WTC11 (cell line): ENCODE results near the gene BRD4. TPM values are rescaled to one million over a fixed set of nuclear protein-coding genes. Genes with fewer than 3 reads are reported as not detected.

ENCODE experiments used
- ATAC-seq: fragments of 200-7000 bp; cut with Tn5 transposase; 2 replicates; pipeline ENCODE4 v1.10.0; 2021; ENCODE audit warnings: mild to moderate bottlenecking, moderate library complexity
- CTCF ChIA-PET: fragments of 300-600 bp; sonication (Branson Sonifier 250); formaldehyde crosslinking; loops from one replicate; lab custom pipeline; 2021; ENCODE audit warnings: antibody characterized with exemption; lab: Charles Lee
- POLR2A ChIA-PET: fragments of 350-600 bp; sonication (Branson Sonifier 250); formaldehyde crosslinking; loops from one replicate; lab custom pipeline; 2021; ENCODE audit warnings: antibody characterized with exemption; lab: Charles Lee
- DNase-seq: peaks from one replicate; pipeline ENCODE4 v3.0.0; 2021; ENCODE audit warnings: low spot score
- H3K27ac Mint-ChIP-seq: 2 replicates; pipeline ENCODE4 v1.8.0; 2021; ENCODE audit warnings: mixed read lengths
- H3K27me3 Mint-ChIP-seq: 2 replicates; pipeline ENCODE4 v1.8.0; 2021; ENCODE audit warnings: low read depth, mild to moderate bottlenecking, moderate library complexity, mixed read lengths
- H3K36me3 Mint-ChIP-seq: 2 replicates; pipeline ENCODE4 v1.8.0; 2021; ENCODE audit warnings: mixed read lengths
- H3K4me1 Mint-ChIP-seq: 2 replicates; pipeline ENCODE4 v1.8.0; 2022; ENCODE audit warnings: mixed read lengths
- H3K4me3 Mint-ChIP-seq: 2 replicates; pipeline ENCODE4 v1.8.0; 2021; ENCODE audit warnings: mild to moderate bottlenecking, moderate library complexity, mixed read lengths
- H3K9me3 Mint-ChIP-seq: 2 replicates; pipeline ENCODE4 v1.8.0; 2021; ENCODE audit warnings: mixed read lengths
- AFF4 ChIP-seq: sonication (generic); formaldehyde crosslinking; IDR thresholded peaks from 2 replicates; pipeline ENCODE4 v1.8.1; 2023; ENCODE audit warnings: mild to moderate bottlenecking, missing genetic modification reagents, borderline replicate concordance
- ATF3 ChIP-seq: sonication (generic); formaldehyde crosslinking; conservative IDR thresholded peaks from 2 replicates; pipeline ENCODE4 v1.8.1; 2022; ENCODE audit warnings: mild to moderate bottlenecking, missing genetic modification reagents
- E2F4 ChIP-seq: sonication (generic); formaldehyde crosslinking; IDR thresholded peaks from 2 replicates; pipeline ENCODE4 v1.8.1; 2022; ENCODE audit warnings: low read depth, mild to moderate bottlenecking, moderate library complexity, missing genetic modification reagents, borderline replicate concordance
- E2F5 ChIP-seq: sonication (generic); formaldehyde crosslinking; IDR thresholded peaks from 2 replicates; pipeline ENCODE4 v1.8.1; 2022; ENCODE audit warnings: mild to moderate bottlenecking, moderate library complexity, missing genetic modification reagents
- FOXP4 ChIP-seq: sonication (generic); formaldehyde crosslinking; IDR thresholded peaks from 2 replicates; pipeline ENCODE4 v1.8.0; 2022; ENCODE audit warnings: mild to moderate bottlenecking, missing genetic modification reagents
- GABPB1 ChIP-seq: sonication (generic); formaldehyde crosslinking; IDR thresholded peaks from 2 replicates; pipeline ENCODE4 v1.8.1; 2023; ENCODE audit warnings: mild to moderate bottlenecking, missing genetic modification reagents
- GRHL2 ChIP-seq: fragments of 250-450 bp; sonication (Bioruptor Pico); IDR thresholded peaks from 2 replicates; pipeline ENCODE4 v1.8.0; 2022; ENCODE audit warnings: mild to moderate bottlenecking, moderate library complexity; ENCODE audit not compliant: insufficient replicate concordance, severe bottlenecking
- GTF2I ChIP-seq: fragments of 250-450 bp; sonication (Bioruptor Pico); conservative IDR thresholded peaks from 2 replicates; pipeline ENCODE4 v1.4.0; 2021; ENCODE audit warnings: mild to moderate bottlenecking
- MYBL2 ChIP-seq: sonication (generic); formaldehyde crosslinking; IDR thresholded peaks from 2 replicates; pipeline ENCODE4 v1.8.1; 2023; ENCODE audit warnings: mild to moderate bottlenecking, moderate library complexity, missing genetic modification reagents
- NFATC4 ChIP-seq: fragments of 250-450 bp; sonication (Bioruptor Pico); IDR thresholded peaks from 2 replicates; pipeline ENCODE4 v1.9.0; 2021; ENCODE audit warnings: mild to moderate bottlenecking
- NR1H2 ChIP-seq: sonication (generic); formaldehyde crosslinking; IDR thresholded peaks from 2 replicates; pipeline ENCODE4 v1.9.0; 2021; ENCODE audit warnings: mild to moderate bottlenecking, moderate library complexity, missing genetic modification reagents
- PRDM15 ChIP-seq: sonication (generic); formaldehyde crosslinking; IDR thresholded peaks from 2 replicates; pipeline ENCODE4 v1.8.0; 2022; ENCODE audit warnings: missing genetic modification reagents
- SMAD4 ChIP-seq: sonication (generic); formaldehyde crosslinking; IDR thresholded peaks from 2 replicates; pipeline ENCODE4 v1.8.0; 2022; ENCODE audit warnings: mild to moderate bottlenecking, missing genetic modification reagents
- SOX15 ChIP-seq: fragments of 250-450 bp; sonication (Bioruptor Pico); IDR thresholded peaks from 2 replicates; pipeline ENCODE4 v1.9.0; 2021; ENCODE audit warnings: mild to moderate bottlenecking
- SP1 ChIP-seq: sonication (generic); formaldehyde crosslinking; conservative IDR thresholded peaks from 2 replicates; pipeline ENCODE4 v1.8.1; 2022; ENCODE audit warnings: missing genetic modification reagents
- ZNF121 ChIP-seq: sonication (generic); formaldehyde crosslinking; IDR thresholded peaks from 2 replicates; pipeline ENCODE4 v1.8.0; 2023; ENCODE audit warnings: missing genetic modification reagents
- ZNF138 ChIP-seq: sonication (generic); formaldehyde crosslinking; conservative IDR thresholded peaks from 2 replicates; pipeline ENCODE4 v1.8.1; 2022; ENCODE audit warnings: mild to moderate bottlenecking, moderate library complexity, missing genetic modification reagents
- ZNF281 ChIP-seq: sonication (generic); formaldehyde crosslinking; IDR thresholded peaks from 2 replicates; pipeline ENCODE4 v1.8.0; 2023; ENCODE audit warnings: mild to moderate bottlenecking, missing genetic modification reagents
- ZNF512 ChIP-seq: sonication (generic); formaldehyde crosslinking; IDR thresholded peaks from 2 replicates; pipeline ENCODE4 v1.8.1; 2022; ENCODE audit warnings: missing genetic modification reagents, borderline replicate concordance
- ZNF671 ChIP-seq: fragments of 250-450 bp; sonication (Bioruptor Pico); IDR thresholded peaks from 2 replicates; pipeline ENCODE4 v1.8.0; 2021; ENCODE audit warnings: mild to moderate bottlenecking
- total RNA-seq: library from RNA; stranded (reverse); gene quantifications from 3 replicates; pipeline ENCODE4 v1.2.3, GENCODE V29; 2021

Gene BRD4
- total RNA-seq, 1 experiment from 2014 or later, result 128 TPM

GRCh38 chr19:15194938-15195337 is 137.4 kb downstream of the BRD4 start (continued):
- no peak for TF ChIP-seq GABPB1 (CRISPR knock-in tag)
- TF ChIP-seq GRHL2, result no peak
- no peak for TF ChIP-seq SP1 (CRISPR knock-in tag)
- no peak for TF ChIP-seq SMAD4 (CRISPR knock-in tag)
- no peak for TF ChIP-seq MYBL2 (CRISPR knock-in tag)
- no peak for TF ChIP-seq FOXP4 (CRISPR knock-in tag)
- no peak for TF ChIP-seq ZNF512
- no peak for TF ChIP-seq ZNF121 (CRISPR knock-in tag)
- no peak for TF ChIP-seq E2F4
- TF ChIP-seq NFATC4, result no peak
- no peak for TF ChIP-seq ZNF671 (CRISPR knock-in tag)
- TF ChIP-seq AFF4 (CRISPR knock-in tag), result no peak
- TF ChIP-seq ZNF281 (CRISPR knock-in tag), result no peak

- ChIA-PET POLR2A (no interaction called here), CTCF (no interaction called here)
- DNase-seq (no peak), ATAC-seq (no peak)
- Mint-ChIP-seq H3K9me3 (no peaks in the 10 kb centered on the region), H3K4me3 (no peak overlapping the region), H3K27ac (no peak overlapping the region), H3K4me1 (peaks cover 17% of the 10 kb centered on the region), H3K27me3 (no peaks in the 10 kb centered on the region), H3K36me3 (peaks cover 55% of the 10 kb centered on the region)
- TF ChIP-seq GTF2I (CRISPR knock-in tag) (no peak), NR1H2 (CRISPR knock-in tag) (no peak), SOX15 (CRISPR knock-in tag) (no peak), E2F4 (no peak), ZNF671 (CRISPR knock-in tag) (no peak), PRDM15 (CRISPR knock-in tag) (no peak), ATF3 (CRISPR knock-in tag) (no peak), ZNF138 (CRISPR knock-in tag) (no peak), E2F5 (CRISPR knock-in tag) (no peak)
Measured at GRCh38 chr19:15191982-15192381, 140.4 kb downstream of the BRD4 start.
